GM21528 (cell line): Measurements from ENCODE around the gene KRT9.
"Not testable (repeated sequence)": the region's sequence is repeated elsewhere in the genome, so short reads cannot be mapped to it uniquely, and the experiment has no call there.

Experiments
- ATAC-seq: cut with Tn5 transposase; IDR thresholded peaks from one replicate; pipeline ENCODE4 v1.9.1; 2021; ENCODE audit warnings: mild to moderate bottlenecking, moderate library complexity; ENCODE audit not compliant: unreplicated experiment, low FRiP score

KRT9 gene

GRCh38 chr17:41571561-41572434 lies at the start of gene KRT9:
TSS of gene KRT9 (minus strand) at chr17:41572059. CDS start at chr17:41571992, 67 bp downstream.
- no peak for ATAC-seq

GRCh38 chr17:41621435-41621817 lies 49.6 kb upstream of the KRT9 start:
- not testable (repeated sequence) for ATAC-seq

- ATAC-seq, result no peak
These were observed 49.0 kb upstream of the KRT9 start for GRCh38 chr17:41620583-41621434.

- ATAC-seq, result not testable (repeated sequence)
These were observed 48.2 kb upstream of the KRT9 start for GRCh38 chr17:41619927-41620582.

GRCh38 chr17:41619036-41619926 lies 47.4 kb upstream of the KRT9 start:
- ATAC-seq, result no peak

- no peak for ATAC-seq
These were observed 46.6 kb upstream of the KRT9 start for GRCh38 chr17:41618341-41619035.

GRCh38 chr17:41617698-41618097 lies 45.8 kb upstream of the KRT9 start:
- ATAC-seq, result no peak

GRCh38 chr17:41617136-41617535 lies 45.3 kb upstream of the KRT9 start:
- ATAC-seq, result no peak

GRCh38 chr17:41616486-41616885 lies 44.6 kb upstream of the KRT9 start:
- not testable (repeated sequence) for ATAC-seq

- ATAC-seq, result no peak
These were observed 43.6 kb upstream of the KRT9 start for GRCh38 chr17:41615454-41615853.

- ATAC-seq, result not testable (repeated sequence)
These were observed 42.9 kb upstream of the KRT9 start for GRCh38 chr17:41614767-41615166.

- no peak for ATAC-seq
These were observed 42.2 kb upstream of the KRT9 start for GRCh38 chr17:41614098-41614497.

- ATAC-seq, result no peak
These were observed 41.6 kb upstream of the KRT9 start for GRCh38 chr17:41613277-41614082.

GRCh38 chr17:41612376-41613160 lies 40.7 kb upstream of the KRT9 start, which contains the start of gene KRT16:
TSS of gene KRT16 (minus strand) at chr17:41612767. CDS start at chr17:41612688, 79 bp downstream.
- ATAC-seq, result not testable (repeated sequence)

- no peak for ATAC-seq
These were observed 39.2 kb upstream of the KRT9 start for GRCh38 chr17:41610965-41611640.

- ATAC-seq, result not testable (repeated sequence)
These were observed 38.2 kb upstream of the KRT9 start for GRCh38 chr17:41610061-41610517.

- not testable (repeated sequence) for ATAC-seq
These were observed 35.1 kb upstream of the KRT9 start for GRCh38 chr17:41606930-41607329.
